Testis (tissue), 2 donors: Measurements from ENCODE around the gene EFCAB13.

ENCODE experiments used
- POLR2A ChIP-seq: fragments of 450-650 bp; IDR thresholded peaks from one replicate; pipeline ENCODE4 v1.6.1; 2017; ENCODE audit warnings: antibody characterized with exemption, mild to moderate bottlenecking, moderate library complexity
- TF ChIP-seq, protein P1 (sequence below), 3 experiments: fragments of 450-650 bp in 2 of 3; fragments of 200-600 bp in 1 of 3; sonication (generic) in 1 of 3; IDR thresholded peaks; one replicate each; pipeline ENCODE4 v1.5.1; 2016 to 2019; ENCODE audit warnings: antibody characterized with exemption in 3 of 3, mild to moderate bottlenecking in 2 of 3, moderate library complexity in 1 of 3

DNA sequence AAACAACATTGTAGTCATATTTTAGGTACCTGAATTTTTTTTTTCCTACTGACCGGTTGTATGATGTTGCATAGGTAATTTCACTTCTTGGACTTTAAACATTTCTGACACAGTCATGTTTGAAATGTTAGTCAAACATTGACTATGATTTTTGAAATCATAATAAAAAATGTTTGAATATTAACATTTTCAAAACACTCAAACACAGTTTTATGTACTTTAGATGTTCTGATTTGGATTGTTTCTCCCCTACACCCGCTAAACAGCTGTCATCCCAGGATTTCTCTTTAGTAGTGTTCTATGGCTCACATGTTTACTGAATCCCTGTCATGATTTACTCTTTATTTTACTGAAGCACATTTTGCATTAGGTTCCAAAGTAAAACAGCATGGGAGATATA is 104.2 kb downstream of the EFCAB13 start:
- TF ChIP-seq, protein P1, sequence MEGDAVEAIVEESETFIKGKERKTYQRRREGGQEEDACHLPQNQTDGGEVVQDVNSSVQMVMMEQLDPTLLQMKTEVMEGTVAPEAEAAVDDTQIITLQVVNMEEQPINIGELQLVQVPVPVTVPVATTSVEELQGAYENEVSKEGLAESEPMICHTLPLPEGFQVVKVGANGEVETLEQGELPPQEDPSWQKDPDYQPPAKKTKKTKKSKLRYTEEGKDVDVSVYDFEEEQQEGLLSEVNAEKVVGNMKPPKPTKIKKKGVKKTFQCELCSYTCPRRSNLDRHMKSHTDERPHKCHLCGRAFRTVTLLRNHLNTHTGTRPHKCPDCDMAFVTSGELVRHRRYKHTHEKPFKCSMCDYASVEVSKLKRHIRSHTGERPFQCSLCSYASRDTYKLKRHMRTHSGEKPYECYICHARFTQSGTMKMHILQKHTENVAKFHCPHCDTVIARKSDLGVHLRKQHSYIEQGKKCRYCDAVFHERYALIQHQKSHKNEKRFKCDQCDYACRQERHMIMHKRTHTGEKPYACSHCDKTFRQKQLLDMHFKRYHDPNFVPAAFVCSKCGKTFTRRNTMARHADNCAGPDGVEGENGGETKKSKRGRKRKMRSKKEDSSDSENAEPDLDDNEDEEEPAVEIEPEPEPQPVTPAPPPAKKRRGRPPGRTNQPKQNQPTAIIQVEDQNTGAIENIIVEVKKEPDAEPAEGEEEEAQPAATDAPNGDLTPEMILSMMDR (IDR thresholded peaks at IDR 0.05): no peak
- TF ChIP-seq POLR2A: no peak
